HUES64 (cell line): ENCODE results near the gene CDC14A.

ENCODE experiments used
- H3K27ac ChIP-seq: 2 replicates; pipeline ENCODE4 v1.7.0; 2013; ENCODE audit warnings: low read depth, low read length, inconsistent platforms
- H3K27me3 ChIP-seq: 2 replicates; pipeline ENCODE4 v1.6.1; 2013; ENCODE audit warnings: mild to moderate bottlenecking, low read length; ENCODE audit not compliant: insufficient read depth
- H3K36me3 ChIP-seq: 2 replicates; pipeline ENCODE4 v1.6.1; 2013; ENCODE audit warnings: mild to moderate bottlenecking, low read length; ENCODE audit not compliant: insufficient read depth
- H3K4me1 ChIP-seq: 2 replicates; pipeline ENCODE4 v1.6.1; 2013; ENCODE audit warnings: mild to moderate bottlenecking, low read length, moderate library complexity; ENCODE audit not compliant: insufficient read depth
- H3K4me3 ChIP-seq: 2 replicates; pipeline ENCODE4 v1.5.1; 2013; ENCODE audit warnings: mild to moderate bottlenecking, low read length, moderate library complexity
- H3K9ac ChIP-seq: 2 replicates; pipeline ENCODE4 v1.6.1; 2013; ENCODE audit warnings: mild to moderate bottlenecking, low read depth, low read length
- H3K9me3 ChIP-seq: 2 replicates; pipeline ENCODE4 v1.6.1; 2013; ENCODE audit warnings: low read depth, low read length; ENCODE audit not compliant: insufficient read depth
- WGBS: fragments of 150-250, 120-280 bp; methylation state at CpG from one replicate; pipeline ENCODE4 v1.1.7; 2013; ENCODE audit warnings: missing lambda C conversion rate; 5-methylcytosine and 5-hydroxymethylcytosine counted together

Gene CDC14A

DNA sequence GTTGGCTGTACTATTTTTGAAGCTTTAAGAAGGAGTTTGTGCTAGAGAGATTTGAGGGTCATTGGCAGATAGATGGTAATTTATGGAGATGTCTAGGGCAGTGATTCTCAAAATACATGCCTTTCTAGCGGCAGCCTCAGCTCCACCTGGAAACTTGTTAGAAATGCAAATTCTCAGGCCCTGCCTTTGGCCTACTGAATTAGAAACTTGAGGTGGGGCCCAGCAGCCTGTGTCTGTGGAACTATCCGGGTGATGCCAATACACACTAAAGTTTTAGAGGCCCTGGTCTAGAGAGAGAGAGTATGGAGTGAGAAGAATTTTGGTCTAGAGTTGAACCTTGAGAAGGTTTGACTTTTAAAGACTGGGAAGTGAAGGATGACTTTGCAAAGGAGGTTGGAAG lies 82.5 kb downstream of the CDC14A start:
- H3K9ac ChIP-seq = no peak overlapping the region
- H3K9me3 ChIP-seq = no peaks in the 10 kb centered on the region
- no peaks in the 10 kb centered on the region for H3K27me3 ChIP-seq
- no peak overlapping the region for H3K4me3 ChIP-seq
- 65% methylated on average over 2 of the region's 2 CpGs for WGBS
- H3K27ac ChIP-seq = no peak overlapping the region
- peaks cover 31% of the 10 kb centered on the region for H3K4me1 ChIP-seq
- H3K36me3 ChIP-seq = no peaks in the 10 kb centered on the region

DNA sequence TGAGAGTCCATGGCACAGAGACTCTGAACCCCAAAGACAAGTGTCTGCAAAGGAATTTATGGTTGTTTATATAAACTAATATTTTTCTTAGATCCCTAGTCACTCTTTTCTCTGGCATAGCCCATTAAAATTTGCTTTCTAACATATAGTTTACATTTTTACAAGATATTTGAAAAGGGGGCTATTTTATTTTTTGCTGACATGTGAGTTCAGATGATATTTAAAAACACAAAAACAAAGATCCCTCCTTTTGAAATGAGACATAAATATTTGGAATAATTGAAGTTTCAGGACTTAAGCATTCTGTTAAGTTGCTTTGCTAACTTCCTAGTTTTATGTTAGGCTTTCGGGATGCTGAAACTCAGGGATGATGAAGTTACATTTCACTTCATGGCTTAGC lies 86.1 kb downstream of the CDC14A start:
- Histone ChIP-seq H3K27me3 (no peaks in the 10 kb centered on the region), H3K9me3 (no peaks in the 10 kb centered on the region), H3K27ac (no peak overlapping the region), H3K9ac (no peak overlapping the region), H3K4me3 (no peak overlapping the region), H3K4me1 (peaks cover 35% of the 10 kb centered on the region), H3K36me3 (peaks cover 3% of the 10 kb centered on the region; the same call in 1 of the 2 replicates)
- 100% methylated on average over 1 of the region's 1 CpG for WGBS

DNA sequence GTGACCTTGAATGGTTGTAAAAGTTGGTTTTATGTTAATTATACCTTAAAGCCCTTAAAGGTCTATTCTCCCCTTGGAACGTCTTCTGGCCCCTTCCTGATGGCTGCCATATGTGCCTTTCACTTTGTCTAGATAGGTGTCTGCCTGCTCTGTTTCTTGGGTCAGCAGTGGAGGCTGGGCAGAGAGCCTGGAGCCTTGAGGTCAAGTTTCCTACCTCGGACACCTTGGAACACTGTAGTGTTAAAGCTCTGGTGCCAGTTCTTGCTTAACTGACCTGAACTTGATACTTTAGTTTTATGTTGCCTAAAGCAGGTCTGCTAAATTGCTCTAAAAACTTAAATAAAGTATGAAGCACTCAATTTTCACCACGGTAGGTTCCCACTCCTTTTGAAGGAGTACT lies 86.5 kb downstream of the CDC14A start:
- peaks cover 35% of the 10 kb centered on the region for H3K4me1 ChIP-seq
- 86% methylated on average over 3 of the region's 3 CpGs for WGBS
- no peak overlapping the region for H3K27ac ChIP-seq
- H3K27me3 ChIP-seq = no peaks in the 10 kb centered on the region
- H3K4me3 ChIP-seq = no peak overlapping the region
- no peak overlapping the region for H3K9ac ChIP-seq
- H3K9me3 ChIP-seq = no peaks in the 10 kb centered on the region
- H3K36me3 ChIP-seq = peaks cover 3% of the 10 kb centered on the region; the same call in 1 of the 2 replicates

DNA sequence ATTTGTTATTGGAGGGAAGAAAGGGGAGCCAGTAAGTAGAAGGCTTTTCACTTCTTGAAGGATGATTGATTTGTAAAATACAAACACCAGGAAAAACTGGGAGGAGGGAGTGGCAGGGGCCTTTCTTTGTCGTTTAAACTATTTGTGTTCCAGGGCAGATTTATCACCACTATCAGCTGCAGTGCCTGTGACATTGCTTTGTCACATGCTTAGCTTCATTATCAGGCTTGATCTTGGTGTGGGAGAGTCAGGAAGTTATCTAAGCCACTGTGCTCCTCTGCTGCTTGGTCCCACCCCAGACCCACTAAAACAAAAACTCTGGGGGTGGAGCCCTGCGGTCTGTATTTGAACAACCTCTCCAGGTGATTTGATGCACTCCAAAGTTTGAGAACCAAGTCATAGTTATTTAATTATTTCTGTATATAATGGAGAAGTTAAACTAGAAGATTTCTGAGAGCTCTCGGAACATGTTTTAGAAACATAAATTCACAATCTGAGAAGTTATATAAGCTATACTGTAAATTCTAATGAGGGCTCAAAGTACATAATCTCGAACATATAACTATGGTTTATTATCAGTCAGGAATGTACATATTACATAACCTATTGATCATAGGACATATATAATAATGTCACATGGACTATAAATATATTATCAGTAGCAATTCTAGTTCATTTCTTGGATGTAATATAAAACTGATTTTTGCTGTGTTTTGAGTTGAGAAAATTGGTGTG lies 87.9 kb downstream of the CDC14A start:
- H3K36me3 ChIP-seq = peaks cover 3% of the 10 kb centered on the region; the same call in 1 of the 2 replicates

DNA sequence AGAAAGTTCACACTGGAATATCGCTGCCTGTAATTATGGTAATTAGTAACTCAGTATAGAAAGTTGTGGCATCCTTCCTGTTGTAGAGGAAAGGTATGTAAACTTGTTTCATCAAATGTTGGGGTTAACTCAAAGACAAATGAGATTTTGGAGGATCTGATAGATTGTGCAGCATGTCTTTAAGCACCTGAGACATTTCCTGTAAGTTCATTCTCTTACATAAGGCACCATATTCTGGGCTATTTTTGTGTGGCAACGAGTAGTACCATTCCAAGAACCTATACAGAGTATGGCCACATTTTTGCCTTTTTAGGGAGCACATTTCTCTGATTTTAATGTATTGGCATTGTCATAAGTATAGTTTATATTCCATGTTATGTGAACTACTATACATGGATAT lies 88.8 kb downstream of the CDC14A start:
- Histone ChIP-seq H3K9me3 (no peaks in the 10 kb centered on the region), H3K9ac (no peak overlapping the region), H3K27me3 (no peaks in the 10 kb centered on the region), H3K27ac (no peak overlapping the region), H3K4me1 (peaks cover 22% of the 10 kb centered on the region), H3K4me3 (no peak overlapping the region), H3K36me3 (peaks cover 3% of the 10 kb centered on the region; the same call in 1 of the 2 replicates)
- WGBS = 94% methylated on average over 2 of the region's 2 CpGs

More for the DNA sequence above, 87.9 kb downstream of the CDC14A start:
- Histone ChIP-seq H3K9me3 (no peaks in the 10 kb centered on the region), H3K4me1 (peaks cover 22% of the 10 kb centered on the region), H3K27ac (0 out of 2 replicates have a peak overlapping the region, but pooled peaks have one; percentile 2), H3K4me3 (no peak overlapping the region), H3K27me3 (no peaks in the 10 kb centered on the region), H3K9ac (peak overlapping the region; percentile 47; the same call in 1 of the 2 replicates)
- WGBS = 35% methylated on average over 2 of the region's 4 CpGs

DNA sequence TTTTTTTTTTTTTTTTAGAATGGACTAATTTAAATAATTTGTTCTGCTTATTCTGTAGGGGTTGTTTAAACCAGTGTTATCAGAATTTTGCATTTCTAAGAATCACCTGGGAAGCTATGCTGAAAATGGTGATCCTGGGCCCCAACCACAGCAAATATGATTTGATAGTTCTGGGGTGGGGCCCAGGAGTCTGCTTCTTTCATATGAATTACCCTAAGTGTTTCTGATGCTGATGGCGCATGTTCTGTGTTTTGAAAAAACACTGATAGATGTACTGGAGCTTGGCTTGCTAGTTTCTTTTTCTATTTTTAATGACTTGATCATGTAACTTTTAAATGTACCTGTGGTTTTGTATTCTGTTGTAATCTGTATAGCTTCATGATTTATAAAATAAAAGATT lies 89.3 kb downstream of the CDC14A start:
- no peak overlapping the region for H3K27ac ChIP-seq
- WGBS = 91% methylated on average over 1 of the region's 1 CpG
- no peak overlapping the region for H3K9ac ChIP-seq

DNA sequence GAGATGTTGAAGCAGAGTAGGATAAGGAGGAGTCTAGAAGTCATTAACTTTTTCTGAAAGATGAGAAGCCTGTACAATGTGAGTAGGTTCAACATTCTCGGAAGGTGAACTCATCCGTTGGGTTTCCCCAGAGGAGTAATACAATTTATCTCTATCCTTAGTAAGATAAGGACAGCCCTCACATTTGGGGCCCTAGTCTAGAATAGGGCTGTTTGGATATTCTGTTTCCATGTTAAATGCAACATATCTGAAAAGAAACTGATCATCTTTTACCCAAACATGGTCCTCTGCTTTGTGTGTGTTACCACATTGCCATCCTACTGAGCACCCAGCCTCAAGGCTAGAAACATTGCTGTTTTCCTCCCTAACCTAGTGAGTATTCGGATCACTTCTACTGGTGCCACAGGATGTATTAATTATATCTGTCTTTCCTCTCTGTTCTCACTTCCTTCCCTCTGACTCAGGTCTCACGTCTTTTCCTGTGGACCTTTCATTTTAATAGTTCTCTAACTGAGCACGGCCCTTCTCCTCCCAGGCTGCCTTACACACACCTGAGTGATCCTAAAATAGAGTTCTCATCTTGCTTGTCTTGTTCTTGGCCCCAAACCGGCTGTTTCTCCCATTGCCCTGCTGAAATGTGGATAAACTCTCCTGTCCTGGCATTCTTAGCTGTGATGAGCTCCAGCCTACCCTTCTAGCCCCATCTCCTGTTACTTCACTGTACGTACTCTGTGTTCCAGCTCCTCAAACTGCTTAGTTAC lies 91.7 kb downstream of the CDC14A start:
- WGBS = 90% methylated on average over 7 of the region's 7 CpGs

More for the DNA sequence above, 89.3 kb downstream of the CDC14A start:
- Histone ChIP-seq H3K4me1 (peaks cover 22% of the 10 kb centered on the region), H3K36me3 (peaks cover 3% of the 10 kb centered on the region; the same call in 1 of the 2 replicates), H3K27me3 (no peaks in the 10 kb centered on the region), H3K9me3 (no peaks in the 10 kb centered on the region), H3K4me3 (no peak overlapping the region)

DNA sequence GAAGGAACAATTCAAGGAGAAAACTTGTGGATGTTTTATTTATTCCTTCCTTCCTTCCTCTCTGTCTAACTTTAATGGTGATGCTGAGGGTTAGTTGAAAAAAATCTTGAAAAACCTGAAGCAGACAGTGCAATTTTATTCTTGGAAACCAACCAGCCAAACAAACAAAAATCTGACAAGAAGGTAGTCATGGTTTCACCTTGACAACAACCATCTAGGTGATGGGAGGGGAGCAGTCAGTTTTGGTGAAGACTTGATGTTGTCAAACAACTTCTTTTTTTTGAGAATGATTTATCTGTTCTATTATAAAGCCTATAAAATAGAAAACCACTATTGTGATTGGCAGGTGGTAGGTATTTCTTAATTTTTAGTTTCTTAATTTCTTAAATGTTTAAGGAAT lies 93.3 kb downstream of the CDC14A start:
- peaks cover 5% of the 10 kb centered on the region; the same call in 1 of the 2 replicates for H3K36me3 ChIP-seq
- H3K4me3 ChIP-seq = no peak overlapping the region
- H3K9ac ChIP-seq = no peak overlapping the region
- H3K4me1 ChIP-seq = peaks cover under 1% of the 10 kb centered on the region; the same call in 1 of the 2 replicates
- H3K27ac ChIP-seq = no peak overlapping the region
- H3K9me3 ChIP-seq = no peaks in the 10 kb centered on the region
- no peaks in the 10 kb centered on the region for H3K27me3 ChIP-seq

More for the DNA sequence above, 91.7 kb downstream of the CDC14A start:
- Histone ChIP-seq H3K36me3 (peaks cover 3% of the 10 kb centered on the region; the same call in 1 of the 2 replicates), H3K9ac (no peak overlapping the region), H3K27me3 (no peaks in the 10 kb centered on the region), H3K4me1 (peaks cover 13% of the 10 kb centered on the region), H3K9me3 (no peaks in the 10 kb centered on the region), H3K27ac (no peak overlapping the region), H3K4me3 (no peak overlapping the region)

DNA sequence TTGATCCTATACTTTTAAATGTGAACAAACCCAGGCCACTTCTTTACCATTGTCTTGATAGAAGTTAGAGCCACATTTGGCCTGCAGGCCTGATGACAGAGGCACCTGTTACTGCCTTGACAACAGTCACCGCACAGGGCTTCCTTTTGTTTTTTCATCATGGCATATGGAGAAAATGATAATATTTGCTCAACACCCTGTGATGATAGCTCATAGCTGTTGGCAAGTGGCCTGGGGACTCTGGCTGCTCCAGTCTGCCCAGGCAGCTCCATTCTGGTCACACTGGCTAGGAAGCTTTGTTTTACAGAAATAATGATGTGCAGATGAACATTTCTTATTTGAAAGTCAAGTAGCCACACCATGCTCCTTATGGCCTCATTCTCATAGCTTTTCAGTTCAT lies 96.1 kb downstream of the CDC14A start:
- Histone ChIP-seq H3K9ac (no peak overlapping the region), H3K36me3 (0 out of 2 replicates have a peak, but pooled peaks cover 6% of the 10 kb centered on the region), H3K4me3 (no peak overlapping the region), H3K27me3 (no peaks in the 10 kb centered on the region), H3K4me1 (no peaks in the 10 kb centered on the region), H3K9me3 (no peaks in the 10 kb centered on the region), H3K27ac (no peak overlapping the region)
- WGBS = 96% methylated on average over 1 of the region's 1 CpG

DNA sequence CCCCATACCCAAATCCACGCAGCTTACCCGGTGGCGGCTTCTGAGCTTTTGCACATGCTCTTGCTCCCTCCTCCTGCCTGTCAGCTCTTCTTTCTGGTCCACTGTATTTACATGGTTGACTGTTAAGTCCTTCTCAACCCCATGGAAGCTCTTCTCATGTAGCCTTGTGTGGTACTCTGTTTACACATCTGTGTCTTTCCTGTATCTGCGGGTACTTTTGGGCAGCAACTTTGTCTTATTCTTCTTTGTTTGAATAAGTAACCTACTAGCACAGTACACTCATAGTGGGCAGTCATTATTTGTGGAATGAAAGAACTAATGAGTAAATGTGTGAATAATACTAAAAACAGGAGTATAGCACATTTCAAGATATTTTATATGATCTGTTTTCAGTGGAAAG lies 97.2 kb downstream of the CDC14A start:
- Histone ChIP-seq H3K36me3 (0 out of 2 replicates have a peak, but pooled peaks cover 6% of the 10 kb centered on the region), H3K9ac (no peak overlapping the region), H3K27me3 (no peaks in the 10 kb centered on the region), H3K4me1 (no peaks in the 10 kb centered on the region), H3K4me3 (no peak overlapping the region), H3K27ac (no peak overlapping the region), H3K9me3 (no peaks in the 10 kb centered on the region)
- WGBS = 89% methylated on average over 4 of the region's 4 CpGs

DNA sequence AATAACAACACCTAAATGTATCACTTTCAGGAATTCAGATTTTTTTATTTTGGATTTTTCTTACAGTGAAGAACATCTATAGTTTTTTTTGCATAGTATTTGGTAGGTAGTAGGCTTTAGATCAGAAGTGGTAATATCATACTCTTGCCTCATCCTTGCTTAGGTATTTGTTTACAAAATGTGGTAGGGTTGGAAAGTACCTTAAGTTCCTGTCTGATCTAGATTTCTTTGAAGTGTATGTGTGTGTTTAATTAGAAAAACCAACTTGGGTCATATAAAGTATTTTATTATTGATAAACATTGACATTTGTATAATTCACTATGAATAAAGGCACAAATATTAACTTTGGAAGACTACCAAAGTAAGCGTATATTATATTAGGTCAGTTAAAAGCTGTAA lies 100.3 kb downstream of the CDC14A start:
- no peaks in the 10 kb centered on the region for H3K27me3 ChIP-seq
- no peaks in the 10 kb centered on the region for H3K9me3 ChIP-seq
- no peak overlapping the region for H3K27ac ChIP-seq
- H3K4me1 ChIP-seq = no peaks in the 10 kb centered on the region
- no CpG with 5 or more reads among the region's 1 CpG for WGBS
- H3K9ac ChIP-seq = no peak overlapping the region
- 0 out of 2 replicates have a peak, but pooled peaks cover 6% of the 10 kb centered on the region for H3K36me3 ChIP-seq
- no peak overlapping the region for H3K4me3 ChIP-seq
